NCI-H748 (cell line): ENCODE data around the gene BMERB1.

Experiments
- DNase-seq: peaks from one replicate; lab custom pipeline; 2025; ENCODE audit not compliant: unreplicated experiment; lab: John Stamatoyannopoulos, UW

The BMERB1 gene

DNA sequence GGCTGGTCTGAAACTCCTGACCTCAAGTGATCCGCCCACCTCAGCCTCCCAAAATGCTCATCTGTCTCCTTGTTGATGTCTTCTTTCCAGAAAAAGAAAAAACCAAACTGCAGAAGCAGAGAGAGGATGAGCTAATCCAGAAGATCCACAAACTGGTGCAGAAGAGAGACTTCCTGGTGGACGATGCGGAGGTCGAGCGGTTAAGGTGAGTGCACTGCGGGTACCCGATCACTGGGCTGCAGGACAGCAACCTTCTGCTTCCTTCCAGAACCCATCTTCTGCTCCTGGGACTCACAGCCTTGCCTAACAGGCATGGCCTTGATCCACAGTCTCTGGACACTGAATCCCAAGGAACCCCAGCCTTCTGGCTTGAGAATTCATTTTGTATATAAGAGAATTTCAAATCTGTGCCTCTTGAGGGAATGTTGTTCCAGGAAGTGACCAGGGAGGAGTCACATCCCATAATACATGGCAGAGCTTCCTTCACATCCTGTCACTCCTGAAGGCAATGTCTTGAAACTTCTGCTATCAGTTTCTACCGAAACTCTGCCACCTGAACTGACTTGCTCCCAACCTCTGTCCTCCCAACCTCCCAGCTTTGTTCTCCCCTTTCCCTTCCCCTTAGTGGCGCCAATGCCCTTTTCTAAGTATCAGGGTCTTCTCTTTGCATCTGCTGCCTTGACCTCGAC, 146.9 kb downstream of the BMERB1 start:
- DNase-seq = no peak

DNA sequence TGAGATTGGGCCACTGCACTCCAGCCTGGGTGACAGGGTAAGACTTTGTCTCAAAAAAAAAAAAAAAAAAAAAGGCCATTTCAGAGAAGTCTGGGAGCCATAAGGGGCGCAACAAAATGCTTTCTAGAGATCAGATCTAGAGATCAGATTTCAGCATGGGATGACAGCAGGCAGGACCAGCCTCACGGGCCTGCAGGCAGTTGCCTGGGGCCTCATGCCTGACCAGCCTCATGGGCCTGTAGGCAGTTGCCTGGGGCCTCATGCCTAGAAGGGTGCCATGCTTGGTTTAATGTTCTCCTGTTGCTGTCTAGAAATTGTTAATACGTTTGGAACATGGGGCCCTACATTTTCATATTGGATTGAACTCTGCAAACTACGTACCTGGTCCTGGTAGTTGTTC, 149.1 kb downstream of the BMERB1 start:
- DNase-seq = no peak

DNA sequence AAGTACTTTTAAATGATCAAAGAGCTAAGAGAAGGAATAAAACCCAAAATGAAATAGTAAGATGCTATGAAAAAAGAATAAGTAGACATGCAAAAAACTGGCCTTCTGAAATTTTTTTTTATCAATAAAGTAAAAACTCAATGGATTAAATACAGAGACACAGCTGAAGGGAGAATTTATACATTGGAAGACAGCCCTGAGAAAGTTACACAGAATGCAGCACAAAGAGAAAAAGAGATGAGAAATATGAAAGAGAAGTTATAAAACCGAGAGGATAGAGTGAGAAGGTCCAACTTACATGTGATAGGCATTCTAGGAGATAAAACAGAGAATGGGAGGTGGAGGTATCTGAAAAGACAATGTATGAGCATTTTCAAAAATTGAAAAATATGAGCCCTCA, 151.6 kb downstream of the BMERB1 start:
- no peak for DNase-seq

DNA sequence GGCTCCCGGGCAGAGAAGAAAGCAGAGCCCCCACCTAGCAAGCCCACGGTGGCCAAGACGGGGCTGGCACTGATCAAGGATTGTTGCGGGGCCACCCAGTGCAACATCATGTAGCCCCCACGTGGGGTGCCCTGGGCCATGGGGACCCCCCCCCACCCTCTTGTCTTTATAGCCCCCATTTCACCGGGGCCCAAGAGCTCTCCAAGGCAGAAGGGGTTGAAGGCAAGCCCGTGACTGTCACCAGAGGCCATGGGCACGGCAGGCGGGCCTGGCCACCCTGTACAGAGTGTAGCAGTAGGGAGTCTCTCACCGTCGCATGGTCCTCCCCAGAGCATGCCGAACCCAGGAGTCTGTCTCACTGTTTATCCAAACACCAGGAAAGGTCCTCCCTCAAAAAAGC, 152.3 kb downstream of the BMERB1 start:
- no peak for DNase-seq

DNA sequence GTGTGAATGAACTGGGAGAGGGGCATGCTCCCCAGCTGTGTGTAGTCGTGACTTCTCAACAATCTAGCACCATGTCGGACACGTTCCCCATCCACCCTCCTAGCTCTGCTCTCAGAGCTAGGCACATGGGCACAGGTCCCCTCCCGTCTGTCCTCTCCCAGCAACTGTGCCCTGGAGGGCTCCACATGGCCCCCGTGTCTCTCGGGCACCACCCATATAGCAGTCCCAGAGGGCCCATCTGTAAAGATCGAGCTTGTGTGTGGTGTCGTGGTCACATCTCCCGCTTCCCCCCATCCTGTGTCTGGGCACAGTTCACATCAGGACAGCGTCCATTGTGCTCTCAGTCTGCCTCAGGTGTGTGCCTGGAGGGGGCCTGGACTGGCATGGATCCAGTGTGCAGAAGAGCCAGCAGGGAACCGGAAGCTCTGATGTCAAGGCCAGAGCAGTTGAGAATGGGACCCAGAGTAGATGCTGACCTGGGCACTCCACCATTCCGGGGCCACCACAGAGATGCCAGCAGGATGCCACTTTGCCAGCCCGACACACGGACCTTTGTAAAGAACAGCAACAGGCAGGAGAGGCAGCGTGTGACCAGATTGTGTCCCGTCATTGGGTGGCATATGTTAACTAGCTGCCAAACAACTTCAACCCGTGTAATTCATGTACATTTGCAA, 152.9 kb downstream of the BMERB1 start:
- no peak for DNase-seq

DNA sequence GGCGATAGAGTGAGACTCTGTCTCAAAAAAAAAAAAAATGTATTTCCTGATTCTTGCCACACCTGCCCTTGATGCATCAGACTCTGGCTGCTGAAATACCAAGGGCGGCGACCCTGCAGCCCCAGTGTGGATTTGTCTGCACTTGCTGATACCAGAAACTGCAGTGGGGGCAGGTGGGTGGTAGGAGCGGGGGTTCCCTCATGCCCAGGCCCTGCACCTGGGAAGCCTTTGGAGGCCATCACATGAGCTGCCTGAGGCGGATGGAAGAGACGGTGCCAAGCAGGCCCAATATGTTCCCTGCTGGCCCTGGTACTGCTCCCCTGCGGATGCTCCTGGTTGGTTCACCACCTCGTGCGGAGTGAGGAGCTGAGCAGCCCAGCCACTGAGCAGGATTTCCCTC, 157.9 kb downstream of the BMERB1 start:
- no peak for DNase-seq

DNA sequence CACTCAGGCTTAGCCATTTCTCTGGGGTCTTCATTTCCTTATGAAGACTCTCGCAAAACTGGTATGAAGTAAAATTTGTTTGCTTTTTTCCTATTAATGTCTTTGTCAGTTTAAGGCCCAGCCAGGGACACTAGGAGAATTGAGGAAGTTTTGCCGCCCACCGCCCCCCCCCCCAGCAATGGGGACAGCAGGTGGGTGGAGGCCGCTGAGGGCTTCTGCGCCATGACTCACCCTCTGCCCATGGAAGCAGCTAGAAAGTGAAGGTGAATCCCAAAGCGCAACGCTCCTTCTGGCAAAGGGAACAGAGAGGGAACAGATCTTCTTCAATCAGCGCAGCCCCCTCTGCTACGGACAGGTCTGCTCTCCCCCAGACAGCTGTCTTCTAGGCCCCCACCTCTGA, 158.8 kb downstream of the BMERB1 start:
- no peak for DNase-seq

DNA sequence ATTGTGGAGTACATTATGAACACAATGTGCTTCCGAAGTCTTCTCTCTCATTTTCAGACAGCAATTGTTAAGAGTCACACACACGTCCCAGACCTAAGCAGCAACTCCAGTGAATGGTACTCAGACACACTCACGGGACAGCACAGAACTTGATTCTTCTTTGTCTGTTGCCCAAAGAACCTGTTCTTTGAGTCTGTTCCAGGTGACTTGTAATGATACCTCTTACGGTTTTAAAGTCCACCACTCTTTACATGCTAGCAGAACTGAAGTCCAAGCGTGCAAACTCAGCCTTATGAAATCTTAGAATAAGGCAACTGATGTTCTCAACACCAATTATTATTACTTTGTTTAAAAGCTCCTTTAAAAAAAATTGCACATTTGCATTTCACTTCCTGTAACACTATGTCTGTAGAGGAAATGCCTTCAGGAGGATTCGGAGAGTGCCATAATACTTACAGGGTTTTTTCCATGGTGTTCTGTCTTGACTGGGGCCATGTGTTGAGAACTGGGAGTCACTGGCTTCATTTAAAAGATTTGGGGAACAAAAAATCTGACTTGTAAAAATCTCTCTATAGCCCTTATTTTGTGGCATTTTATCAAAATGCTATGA, 160.4 kb downstream of the BMERB1 start:
- DNase-seq = no peak

DNA sequence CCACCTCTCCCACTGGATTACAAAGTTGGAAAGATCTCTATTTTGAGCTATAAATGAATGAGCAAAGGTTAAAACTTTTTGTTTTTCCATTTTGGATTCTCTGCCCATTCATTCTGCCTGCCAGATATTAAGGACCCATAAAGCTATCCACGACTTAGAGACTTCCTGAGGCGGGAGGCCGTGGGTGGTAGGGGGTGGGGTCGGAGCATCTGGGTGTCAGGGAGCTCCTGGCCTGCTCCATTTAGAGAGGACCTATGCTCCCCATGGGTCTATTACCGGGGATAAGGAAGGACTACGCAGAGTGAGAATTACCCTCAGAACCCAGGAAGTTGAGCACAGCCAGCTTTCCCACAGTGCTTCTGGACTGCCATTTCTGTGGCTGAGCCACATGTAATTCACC, 162.7 kb downstream of the BMERB1 start:
- DNase-seq = no peak

DNA sequence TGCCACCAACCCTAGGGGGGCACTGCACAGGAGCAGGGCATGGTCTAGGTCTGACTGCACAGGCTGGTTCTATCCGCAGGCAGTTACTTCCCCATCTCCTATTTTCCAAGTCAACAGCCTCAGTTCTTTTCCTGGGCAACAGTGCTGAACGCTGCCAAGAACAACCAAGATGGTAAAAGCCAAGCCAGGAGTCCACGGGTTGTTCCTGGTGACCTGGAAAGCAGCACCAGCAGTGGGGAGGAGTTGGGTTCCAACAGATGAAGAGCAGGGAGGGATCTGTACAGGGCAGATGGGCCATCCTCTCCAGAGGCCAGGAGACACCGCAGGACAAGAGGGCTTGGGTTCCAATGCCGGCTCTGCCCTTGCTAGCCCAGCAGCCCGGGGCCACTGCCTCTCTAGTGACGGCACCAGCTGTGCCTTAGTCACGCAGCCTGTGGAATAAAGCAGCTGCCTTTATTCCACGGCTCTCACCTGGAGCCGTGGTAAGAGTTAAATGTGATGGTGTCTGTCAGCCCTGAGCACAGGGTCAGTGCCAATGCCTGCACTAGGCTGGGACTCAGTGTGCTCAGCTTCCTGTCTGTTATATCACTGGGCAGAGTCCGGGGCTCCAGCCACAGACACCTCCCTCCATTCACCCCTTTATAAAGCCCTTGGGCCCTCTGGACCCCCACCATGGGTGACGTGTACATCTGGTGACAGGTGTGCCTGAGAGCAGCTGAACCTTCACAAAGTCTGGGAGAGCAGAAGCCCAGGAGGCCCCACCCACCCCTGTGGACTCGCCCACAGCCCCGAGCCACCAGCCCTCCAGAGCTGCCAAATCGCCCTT, 163.6 kb downstream of the BMERB1 start:
- DNase-seq = no peak

DNA sequence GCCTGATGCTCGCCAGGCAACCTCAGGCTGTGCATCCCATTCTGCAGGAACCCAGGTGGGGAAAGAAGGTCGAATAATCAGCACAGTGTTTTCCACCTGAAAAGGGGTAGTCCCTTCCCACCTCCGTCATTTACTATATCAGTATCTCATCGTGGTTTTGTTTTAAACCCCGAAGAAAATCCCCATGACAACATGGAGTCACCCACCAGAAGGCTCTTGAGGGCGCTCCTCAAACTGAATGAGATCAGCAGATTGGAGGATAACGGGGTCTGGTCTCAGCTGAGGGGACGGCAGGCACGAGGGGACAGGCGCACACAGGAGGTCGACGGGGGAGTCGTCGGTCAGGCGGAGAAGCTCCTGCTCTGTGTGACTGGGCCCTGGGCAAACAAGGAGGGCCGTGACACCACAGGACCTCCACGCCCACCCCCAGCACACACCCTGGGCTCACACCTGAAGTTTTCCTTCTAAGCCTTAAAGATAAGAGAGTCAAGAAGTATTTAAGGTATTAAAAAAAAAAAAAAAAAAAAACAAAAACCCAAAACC, 164.3 kb downstream of the BMERB1 start:
- no peak for DNase-seq

DNA sequence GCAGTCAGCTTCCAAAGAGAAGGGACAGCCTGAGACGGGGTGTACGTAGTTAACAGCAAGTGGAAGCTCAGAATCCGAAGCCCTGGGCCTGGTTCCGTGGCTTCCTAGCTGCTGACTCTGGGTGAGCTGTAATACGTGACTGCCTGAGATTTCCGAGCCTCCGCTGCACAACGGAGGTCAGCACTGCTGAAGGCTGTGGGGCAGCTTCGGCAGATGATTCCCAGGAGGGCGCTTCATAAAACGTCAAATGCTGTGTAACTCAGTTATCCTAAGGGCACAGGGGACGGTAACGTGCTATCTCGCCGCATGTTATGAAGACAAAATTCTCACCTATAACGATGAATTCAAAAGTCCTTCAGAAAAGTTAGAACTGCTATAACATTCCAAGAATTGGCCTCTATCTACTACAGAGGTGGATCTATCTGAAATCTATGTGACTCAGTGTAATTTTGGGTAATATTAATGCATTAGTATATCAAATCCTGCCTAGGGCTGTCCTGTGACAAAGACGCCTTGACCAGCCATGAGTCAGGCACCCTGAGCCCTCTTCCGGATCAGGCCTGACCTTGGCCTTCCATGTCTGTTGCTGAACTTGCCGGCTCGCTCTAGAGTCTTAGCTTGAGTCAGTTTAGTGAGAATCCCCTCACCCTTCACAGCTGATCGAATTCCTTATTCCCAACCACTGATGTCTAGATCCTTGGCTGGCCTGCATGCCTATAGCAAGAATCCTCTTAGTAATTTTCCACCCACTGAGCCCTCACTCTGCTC, 165.1 kb downstream of the BMERB1 start:
- no peak for DNase-seq

DNA sequence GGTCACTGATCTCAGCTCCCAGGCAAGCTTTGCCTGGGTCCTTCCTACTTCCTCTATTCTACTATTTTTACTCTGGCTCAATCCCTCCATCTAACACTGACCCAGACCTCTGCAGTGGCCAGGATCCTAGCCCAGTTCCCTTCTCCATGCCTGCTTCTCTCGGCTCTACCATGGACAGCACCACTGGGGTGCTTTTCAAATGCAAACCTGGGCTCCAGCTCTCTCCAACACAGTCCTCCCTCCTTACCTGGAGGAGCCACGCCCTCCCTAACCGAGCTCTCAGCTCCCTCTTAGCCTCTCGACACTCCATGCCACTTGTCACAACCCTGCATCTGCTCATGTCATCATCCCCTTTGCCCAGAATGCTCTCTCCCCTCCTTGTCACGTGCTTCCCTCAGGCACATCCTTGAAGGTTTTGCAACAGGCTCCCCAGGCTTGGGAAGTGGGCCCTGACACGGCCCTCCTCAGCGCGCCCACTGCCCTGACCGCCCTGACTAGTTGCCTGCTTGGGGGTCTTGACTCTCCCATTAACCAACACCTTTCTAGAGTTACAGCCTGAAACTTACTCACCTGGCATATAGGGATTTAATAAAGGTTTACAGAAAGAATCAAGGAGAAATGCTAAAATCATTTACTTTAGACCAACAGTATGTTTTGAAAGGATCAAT, 167.0 kb downstream of the BMERB1 start:
- no peak for DNase-seq

DNA sequence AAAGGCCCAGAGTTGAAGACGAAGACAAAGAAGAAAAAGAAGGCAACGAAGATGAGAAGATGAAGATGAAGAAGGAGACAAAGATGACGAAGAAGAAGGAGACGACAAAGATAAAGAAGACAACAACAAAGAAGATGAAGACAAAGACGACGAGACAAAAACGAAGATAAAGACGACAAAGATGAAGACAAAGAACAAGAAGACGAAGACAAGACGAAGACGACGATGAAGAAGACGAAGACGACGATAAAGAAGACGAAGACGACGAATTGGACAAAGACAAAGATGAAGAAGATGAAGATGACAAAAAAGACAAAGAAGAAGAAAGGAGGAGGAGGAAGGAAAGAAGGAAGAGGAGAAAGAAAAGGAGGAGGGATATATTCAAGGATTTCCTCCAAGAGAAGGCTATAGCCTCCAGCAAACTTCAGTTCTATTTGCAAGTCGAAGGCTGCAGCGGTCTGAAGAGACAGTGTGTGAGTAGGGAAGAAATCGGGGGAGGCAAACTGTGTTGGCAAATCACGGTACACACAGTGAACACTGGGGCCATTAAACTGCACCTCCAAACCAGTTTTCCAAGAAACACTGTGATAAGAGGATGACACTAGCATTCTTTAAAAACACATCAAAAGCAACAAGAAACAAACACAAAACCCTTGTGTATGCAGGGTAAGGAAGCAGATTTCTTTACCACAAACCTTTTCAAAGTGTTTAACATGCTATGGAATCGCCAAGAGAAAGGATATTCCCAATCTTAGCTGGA, 168.1 kb downstream of the BMERB1 start:
- no peak for DNase-seq

DNA sequence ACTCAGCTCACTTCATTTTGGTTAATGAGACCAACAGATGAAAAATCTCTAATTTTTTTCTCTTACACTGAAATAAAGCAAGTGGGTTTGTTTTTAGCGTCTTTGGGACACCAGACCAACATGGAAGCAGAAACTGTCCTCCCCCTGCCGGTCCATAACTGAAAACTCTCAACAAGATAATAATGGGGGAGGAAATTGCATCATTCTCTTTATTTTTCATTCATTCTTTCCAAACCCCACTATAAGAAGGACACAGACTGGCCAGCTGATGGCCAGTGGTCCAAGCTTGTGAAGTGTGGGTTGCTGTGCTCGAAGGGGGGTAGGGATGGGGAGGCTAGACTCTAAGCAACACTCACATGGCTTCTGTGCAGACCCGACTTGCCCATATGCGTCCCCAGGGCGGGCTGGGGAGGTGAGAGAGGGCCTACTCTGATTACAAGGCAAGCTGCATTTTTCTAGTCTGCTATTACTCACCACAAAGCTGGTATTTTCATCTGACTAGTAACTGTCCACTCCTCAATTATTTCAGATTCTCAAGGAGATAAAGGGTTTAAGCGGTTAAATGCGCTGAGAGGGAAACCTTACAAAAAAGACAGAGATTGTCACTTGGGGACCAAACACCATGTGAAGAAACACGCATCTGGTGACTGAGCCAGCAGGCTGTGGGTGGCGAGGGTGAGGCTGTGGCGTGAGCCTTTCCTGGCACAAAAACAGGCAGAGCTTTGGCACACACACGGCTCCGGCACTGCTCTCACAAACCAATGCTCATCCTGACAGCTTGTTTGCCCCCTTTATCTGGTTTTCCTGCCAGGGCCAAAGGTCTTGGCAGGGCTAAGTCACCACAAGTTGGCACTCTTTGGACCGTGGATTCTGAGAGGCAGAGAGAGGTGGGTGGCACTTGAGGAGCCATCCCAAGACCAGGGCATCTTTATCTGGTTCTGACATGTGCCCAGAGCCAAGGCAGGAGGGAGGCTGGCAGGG, 170.4 kb downstream of the BMERB1 start:
- DNase-seq = no peak

DNA sequence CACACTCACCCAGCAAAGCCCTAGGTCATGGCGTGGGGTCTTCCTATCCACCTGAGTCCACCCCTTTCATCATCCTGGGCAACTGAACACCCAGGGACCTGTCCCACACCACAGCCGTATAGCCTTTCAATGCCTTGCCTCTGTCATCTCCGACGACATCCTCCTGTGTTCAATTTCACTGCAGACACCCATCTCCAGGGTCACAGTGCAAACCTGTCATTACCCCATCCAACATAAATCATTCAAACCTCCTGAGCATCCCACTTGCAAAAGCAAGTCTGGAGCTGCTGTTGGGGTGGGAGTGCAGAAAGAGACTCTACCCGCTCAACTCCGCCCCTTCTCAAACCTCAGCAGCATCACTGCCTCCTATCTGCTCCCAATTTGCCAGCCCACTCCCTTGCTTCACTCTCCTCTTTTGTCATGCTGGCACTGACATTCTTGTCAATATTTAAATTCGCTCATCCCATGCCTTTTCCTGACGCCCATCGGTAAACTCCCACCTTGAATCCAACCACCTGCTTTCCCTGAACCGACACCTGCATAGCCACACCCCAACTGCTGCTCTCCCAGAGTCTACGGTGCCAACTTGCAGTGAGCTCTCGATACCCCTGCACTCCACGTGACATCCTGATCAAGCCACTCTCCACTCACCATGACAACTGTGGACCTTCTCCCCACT, 171.6 kb downstream of the BMERB1 start:
- DNase-seq = peak; percentile 50

DNA sequence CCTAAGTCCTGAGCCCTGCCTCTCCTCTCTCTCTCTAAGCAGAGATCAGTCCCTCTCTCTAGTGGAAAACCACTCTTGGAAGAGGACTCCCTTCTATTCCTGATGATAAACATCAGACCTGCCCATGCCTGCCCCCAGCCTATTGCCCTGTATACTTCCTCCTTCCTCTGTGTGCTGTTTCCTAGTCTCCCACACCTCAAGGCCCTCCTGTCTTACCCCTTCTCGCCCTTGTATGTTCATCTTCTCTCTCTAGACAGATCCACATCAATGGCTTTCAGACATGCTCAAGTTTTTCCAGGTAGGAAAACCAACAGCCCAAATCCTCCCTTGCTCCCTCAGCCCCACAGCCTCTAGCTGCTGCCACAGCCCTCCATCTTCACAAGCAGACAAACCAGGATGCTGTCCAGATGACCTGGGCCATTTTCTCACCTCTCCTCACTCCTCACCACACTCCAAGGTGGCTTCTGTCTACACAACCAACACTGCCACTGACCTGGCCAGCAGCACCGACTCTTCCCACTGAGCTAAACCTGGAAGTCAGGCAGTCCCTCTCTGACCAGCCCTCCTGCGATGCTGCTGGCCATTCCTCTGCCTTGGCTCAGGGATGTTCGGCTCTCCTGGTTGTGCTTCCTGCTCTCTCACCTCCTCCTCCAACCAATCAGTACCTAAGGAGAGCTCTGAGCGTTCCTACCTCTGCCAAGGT, 172.3 kb downstream of the BMERB1 start:
- DNase-seq = no peak
